Fibroblast of villous mesenchyme (primary cell): ENCODE data around the gene SEC63. TPM values are rescaled to one million over a fixed set of nuclear protein-coding genes. Genes with fewer than 3 reads are reported as not detected.
A peak's percentile ranks its signal among the peaks of the same experiment; 100 is the strongest.

ENCODE experiments used
- DNase-seq: peaks from one replicate; pipeline ENCODE4 v3.0.0-alpha.2; 2010; ENCODE audit warnings: low read depth
- H3K4me3 ChIP-seq: 2 replicates; pipeline ENCODE4 v1.5.1; 2011; ENCODE audit warnings: low read depth, mild to moderate bottlenecking, low read length
- small RNA-seq: library from RNA; depleted of rRNA; stranded (forward); fragments of <200 nt; gene quantifications from one replicate; pipeline ENCODE3, GENCODE V24; 2012
- total RNA-seq: library from RNA; depleted of rRNA; stranded (reverse); fragments of >200 nt; gene quantifications from 2 replicates; pipeline ENCODE4 v1.2.3, GENCODE V29; 2012
- TF ChIP-seq, protein P1 (sequence below): IDR thresholded peaks from 2 replicates; pipeline ENCODE4 v1.5.1; 2012; ENCODE audit warnings: low read depth, mild to moderate bottlenecking, low read length; ENCODE audit not compliant: insufficient read depth

Gene SEC63
- total RNA-seq, 1 donor, result 28.5 TPM

- no peak for DNase-seq
- TF ChIP-seq, protein P1, sequence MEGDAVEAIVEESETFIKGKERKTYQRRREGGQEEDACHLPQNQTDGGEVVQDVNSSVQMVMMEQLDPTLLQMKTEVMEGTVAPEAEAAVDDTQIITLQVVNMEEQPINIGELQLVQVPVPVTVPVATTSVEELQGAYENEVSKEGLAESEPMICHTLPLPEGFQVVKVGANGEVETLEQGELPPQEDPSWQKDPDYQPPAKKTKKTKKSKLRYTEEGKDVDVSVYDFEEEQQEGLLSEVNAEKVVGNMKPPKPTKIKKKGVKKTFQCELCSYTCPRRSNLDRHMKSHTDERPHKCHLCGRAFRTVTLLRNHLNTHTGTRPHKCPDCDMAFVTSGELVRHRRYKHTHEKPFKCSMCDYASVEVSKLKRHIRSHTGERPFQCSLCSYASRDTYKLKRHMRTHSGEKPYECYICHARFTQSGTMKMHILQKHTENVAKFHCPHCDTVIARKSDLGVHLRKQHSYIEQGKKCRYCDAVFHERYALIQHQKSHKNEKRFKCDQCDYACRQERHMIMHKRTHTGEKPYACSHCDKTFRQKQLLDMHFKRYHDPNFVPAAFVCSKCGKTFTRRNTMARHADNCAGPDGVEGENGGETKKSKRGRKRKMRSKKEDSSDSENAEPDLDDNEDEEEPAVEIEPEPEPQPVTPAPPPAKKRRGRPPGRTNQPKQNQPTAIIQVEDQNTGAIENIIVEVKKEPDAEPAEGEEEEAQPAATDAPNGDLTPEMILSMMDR, result no peak
- no peak overlapping the region for H3K4me3 ChIP-seq
These were observed 136.4 kb downstream of the SEC63 start for GRCh38 chr6:107821591-107821990.

DNA sequence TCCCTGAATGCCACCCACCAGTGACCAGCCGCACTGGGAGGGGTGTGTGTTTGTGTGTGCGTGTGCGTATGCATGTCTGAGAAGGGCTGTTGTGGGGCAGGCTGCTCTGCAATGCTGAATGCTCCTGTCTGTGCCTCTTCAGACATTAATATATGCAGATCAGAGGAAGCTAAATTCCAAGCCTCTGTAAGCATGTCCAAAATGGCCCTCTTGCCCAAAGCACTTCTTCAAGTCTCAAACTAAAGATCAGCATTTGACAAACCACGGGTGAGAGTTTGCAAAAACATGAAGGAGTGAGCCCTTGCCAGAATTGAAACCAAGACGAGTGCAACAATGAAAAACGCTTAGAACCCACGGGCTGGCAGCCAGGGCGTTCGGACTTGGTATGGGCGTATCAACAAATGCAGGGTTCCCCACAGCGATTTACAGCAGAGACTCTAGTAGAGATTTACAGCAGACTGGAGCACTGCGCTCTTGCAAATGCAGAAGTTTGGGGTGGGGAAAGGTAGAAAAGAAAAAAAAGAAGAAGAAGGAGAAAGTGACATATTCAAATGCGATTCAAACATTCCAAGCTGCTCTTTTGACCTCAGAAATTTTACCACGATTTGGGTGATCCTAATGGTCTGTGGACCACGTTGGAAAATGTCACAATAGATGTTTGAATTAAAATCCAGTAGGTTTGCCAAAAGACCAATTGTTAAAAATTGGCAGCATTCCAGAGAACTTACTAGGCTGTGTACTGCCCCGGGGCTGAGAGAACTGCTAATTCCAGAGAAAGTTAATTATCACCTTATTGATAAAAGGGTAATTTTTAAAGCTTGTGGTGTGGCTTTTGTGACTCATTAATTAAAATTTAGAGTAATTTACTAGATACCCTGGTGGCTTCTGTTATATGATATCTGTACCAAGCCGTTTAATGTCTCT, 137.4 kb downstream of the SEC63 start:
- TF ChIP-seq, protein P1, result no peak
- peak overlapping the region; percentile 10 for H3K4me3 ChIP-seq
- DNase-seq, result peak; percentile 11

DNA sequence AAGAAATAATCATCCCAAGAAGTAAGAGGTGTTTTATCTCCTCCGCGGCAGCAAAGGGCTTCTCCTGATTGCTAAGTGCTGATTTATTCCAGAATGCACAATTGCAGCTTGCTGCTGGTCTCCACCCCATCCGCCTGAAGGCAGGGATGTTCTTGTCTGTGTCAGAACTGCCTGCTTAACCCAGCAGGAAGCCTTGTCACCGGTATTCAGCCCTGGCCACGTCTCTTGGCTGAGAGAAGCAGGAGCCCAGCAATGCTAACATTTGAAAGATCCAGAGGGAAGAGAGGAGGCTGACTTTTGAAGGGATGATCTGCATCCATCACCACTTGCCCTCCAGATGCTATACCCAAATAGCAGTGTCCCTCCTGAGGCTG, 138.1 kb downstream of the SEC63 start:
- TF ChIP-seq, protein P1, result no peak
- no peak for DNase-seq
- no peak overlapping the region for H3K4me3 ChIP-seq

GRCh38 chr6:107819217-107819616, 138.8 kb downstream of the SEC63 start:
- no peak for DNase-seq

DNA sequence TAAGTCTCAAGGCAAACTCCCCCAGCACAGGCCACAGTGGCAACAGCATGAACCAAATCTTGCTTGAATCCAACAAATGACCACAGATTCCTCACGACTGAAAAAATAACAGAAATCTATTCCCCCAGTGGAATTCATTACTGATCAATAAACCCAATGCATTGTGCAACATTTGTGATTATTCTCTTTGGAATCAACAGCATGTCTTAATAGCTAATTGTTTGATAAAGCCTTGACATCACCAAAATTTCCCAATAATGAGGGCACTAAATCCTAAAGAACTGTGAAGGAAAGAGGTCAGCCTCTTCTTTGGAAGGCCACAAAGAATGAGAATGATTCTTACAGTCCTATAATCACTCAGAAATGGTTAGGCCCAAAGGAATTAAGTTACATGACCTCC, 139.7 kb downstream of the SEC63 start:
- H3K4me3 ChIP-seq, result no peak overlapping the region
- TF ChIP-seq, protein P1, result no peak
- DNase-seq, result no peak

More at GRCh38 chr6:107819217-107819616, 138.8 kb downstream of the SEC63 start:
- TF ChIP-seq, protein P1, result no peak
- no peak overlapping the region for H3K4me3 ChIP-seq

- TF ChIP-seq, protein P1, result no peak
- DNase-seq, result no peak
- H3K4me3 ChIP-seq, result no peak overlapping the region
These were observed 140.2 kb downstream of the SEC63 start for GRCh38 chr6:107817784-107818183.

Small RNA genes lying within 50 kb of the gene (small RNA-seq; reads per million reads assigned to genes)
- gene MTHFD2P3 (not detected), gene RF00045 (not detected), gene RNU6-437P (not detected)

Other genes with a start within 250 kb of the SEC63 start
- gene SCML4, start 133.9 kb downstream of the SEC63 start, total RNA-seq, result not detected in 2 replicates
- 32.5 and 43.2 TPM in 2 replicates for gene OSTM1, start 116.5 kb upstream of the SEC63 start, total RNA-seq
- not detected in 2 replicates for gene NR2E1, start 207.8 kb upstream of the SEC63 start, total RNA-seq